GM19240 (cell line): ENCODE measurements around the gene NUAK2.
"Not testable (repeated sequence)": the region's sequence is repeated elsewhere in the genome, so short reads cannot be mapped to it uniquely, and the experiment has no call there.

Experiments used
- DNase-seq: peaks from one replicate; pipeline ENCODE4 v3.0.0; 2011; ENCODE audit warnings: low spot score; ENCODE audit not compliant: insufficient read length

Gene NUAK2

GRCh38 chr1:205321162-205321958, at the start of gene NUAK2:
NUAK2 (minus strand) TSS chr1:205321745; CDS start chr1:205321628, 117 bp downstream.
- no peak for DNase-seq

GRCh38 chr1:205370780-205371179, 49.2 kb upstream of the NUAK2 start:
- no peak for DNase-seq

- DNase-seq, result no peak
Measured at GRCh38 chr1:205369701-205370123, 48.2 kb upstream of the NUAK2 start.

GRCh38 chr1:205368478-205368877, 46.9 kb upstream of the NUAK2 start:
- no peak for DNase-seq

- no peak for DNase-seq
Measured at GRCh38 chr1:205365945-205366463, 44.5 kb upstream of the NUAK2 start.

- not testable (repeated sequence) for DNase-seq
Measured at GRCh38 chr1:205365086-205365485, 43.5 kb upstream of the NUAK2 start.

GRCh38 chr1:205360891-205361290, 39.3 kb upstream of the NUAK2 start:
- no peak for DNase-seq

- DNase-seq, result no peak
Measured at GRCh38 chr1:205359771-205360565, 38.4 kb upstream of the NUAK2 start.

GRCh38 chr1:205358579-205358978, 37.0 kb upstream of the NUAK2 start:
- DNase-seq, result no peak

GRCh38 chr1:205357567-205357966, 36.0 kb upstream of the NUAK2 start:
- DNase-seq, result no peak

- DNase-seq, result no peak
Measured at GRCh38 chr1:205356440-205357139, 35.0 kb upstream of the NUAK2 start, which contains the start of gene KLHDC8A. KLHDC8A (minus strand) TSS chr1:205356922; CDS start chr1:205343604, 13,318 bp downstream.

- DNase-seq, result no peak
Measured at GRCh38 chr1:205355075-205355453, 33.5 kb upstream of the NUAK2 start.

GRCh38 chr1:205354259-205355074, 32.9 kb upstream of the NUAK2 start:
- no peak for DNase-seq

- DNase-seq, result no peak
Measured at GRCh38 chr1:205353612-205354011, 32.1 kb upstream of the NUAK2 start.

- no peak for DNase-seq
Measured at GRCh38 chr1:205353191-205353590, 31.6 kb upstream of the NUAK2 start.

- DNase-seq, result no peak
Measured at GRCh38 chr1:205351984-205352713, 30.6 kb upstream of the NUAK2 start.

GRCh38 chr1:205350691-205351141, 29.2 kb upstream of the NUAK2 start:
- no peak for DNase-seq

GRCh38 chr1:205350124-205350523, 28.6 kb upstream of the NUAK2 start:
- no peak for DNase-seq

GRCh38 chr1:205348554-205349487, 27.3 kb upstream of the NUAK2 start:
- no peak for DNase-seq
